ENCODE results near the gene LRRC47.

DNA sequence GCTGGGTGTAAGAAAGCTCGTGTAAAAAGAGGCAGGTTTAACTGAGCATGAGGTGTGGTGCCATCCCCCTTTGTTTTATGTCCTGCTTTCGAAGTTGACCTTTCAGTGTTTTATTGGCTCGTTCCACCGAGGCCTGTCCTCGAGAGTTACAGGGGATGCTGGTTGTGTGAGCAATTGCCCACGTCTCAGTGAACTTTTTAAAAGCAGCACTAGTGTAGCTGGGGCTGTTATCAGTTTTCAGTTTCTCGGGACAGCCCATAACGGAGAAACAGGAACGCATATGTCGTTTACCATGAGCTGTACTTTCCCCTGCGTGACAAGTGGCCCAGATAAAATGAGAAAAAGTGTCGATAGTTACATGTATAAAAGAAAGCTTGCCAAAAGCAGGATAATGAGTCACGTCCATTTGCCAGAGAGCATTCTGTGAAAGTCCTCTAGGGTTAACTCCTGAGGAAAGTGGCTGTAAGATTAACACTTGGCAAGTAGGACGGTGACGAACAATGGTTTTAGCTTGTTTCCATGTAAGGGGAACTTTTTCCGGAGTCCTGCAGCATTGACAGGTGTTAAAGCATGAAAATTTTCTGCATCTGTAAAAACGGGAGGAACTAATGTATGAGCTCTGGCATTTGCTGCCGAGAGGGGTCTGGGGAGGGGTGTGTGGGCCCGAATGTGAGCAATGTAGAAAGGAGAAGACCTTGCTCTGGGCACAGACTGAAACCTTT is 7.8 kb upstream of the LRRC47 start:
- TF ChIP-seq, protein P1, sequence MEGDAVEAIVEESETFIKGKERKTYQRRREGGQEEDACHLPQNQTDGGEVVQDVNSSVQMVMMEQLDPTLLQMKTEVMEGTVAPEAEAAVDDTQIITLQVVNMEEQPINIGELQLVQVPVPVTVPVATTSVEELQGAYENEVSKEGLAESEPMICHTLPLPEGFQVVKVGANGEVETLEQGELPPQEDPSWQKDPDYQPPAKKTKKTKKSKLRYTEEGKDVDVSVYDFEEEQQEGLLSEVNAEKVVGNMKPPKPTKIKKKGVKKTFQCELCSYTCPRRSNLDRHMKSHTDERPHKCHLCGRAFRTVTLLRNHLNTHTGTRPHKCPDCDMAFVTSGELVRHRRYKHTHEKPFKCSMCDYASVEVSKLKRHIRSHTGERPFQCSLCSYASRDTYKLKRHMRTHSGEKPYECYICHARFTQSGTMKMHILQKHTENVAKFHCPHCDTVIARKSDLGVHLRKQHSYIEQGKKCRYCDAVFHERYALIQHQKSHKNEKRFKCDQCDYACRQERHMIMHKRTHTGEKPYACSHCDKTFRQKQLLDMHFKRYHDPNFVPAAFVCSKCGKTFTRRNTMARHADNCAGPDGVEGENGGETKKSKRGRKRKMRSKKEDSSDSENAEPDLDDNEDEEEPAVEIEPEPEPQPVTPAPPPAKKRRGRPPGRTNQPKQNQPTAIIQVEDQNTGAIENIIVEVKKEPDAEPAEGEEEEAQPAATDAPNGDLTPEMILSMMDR (IDR thresholded peaks at IDR 0.05), result no peak
- no peak for TF ChIP-seq POLR2A (IDR thresholded peaks at IDR 0.05)

All from uterus (tissue), 2 donors.